ENCODE data around the gene SPATA17.

- no peak for TF ChIP-seq SIRT6 (IDR thresholded peaks at IDR 0.05; ENCODE audit: low read length)
- no peak for TF ChIP-seq TAF1 (IDR thresholded peaks at IDR 0.05; ENCODE audit: low read depth, low read length)
- no peak for TF ChIP-seq RAD21 (IDR thresholded peaks at IDR 0.05 in 1 of 2, conservative IDR thresholded peaks at IDR 0.05 in 1 of 2; ENCODE audit: low read depth in 2 of 2, low read length in 2 of 2)
- TF ChIP-seq ZNF274 (IDR thresholded peaks at IDR 0.05; ENCODE audit: borderline replicate concordance, extremely low read depth, low read length): no peak
- TF ChIP-seq CTCF (IDR thresholded peaks at IDR 0.05; ENCODE audit: control extremely low read depth in 1 of 3, insufficient read depth in 1 of 3, low read depth in 1 of 3, low read length in 3 of 3): no peak
- no peak for TF ChIP-seq SP2 (IDR thresholded peaks at IDR 0.05; ENCODE audit: low read length)
- TF ChIP-seq POLR2AphosphoS5 (IDR thresholded peaks at IDR 0.05; ENCODE audit: low read depth, low read length): no peak
- TF ChIP-seq POLR2A (IDR thresholded peaks at IDR 0.05; ENCODE audit: control extremely low read depth in 1 of 2, low read depth in 2 of 2, low read length in 2 of 2): no peak
- TF ChIP-seq RFX5 (IDR thresholded peaks at IDR 0.05; ENCODE audit: borderline replicate concordance, low read depth, low read length): no peak
- TF ChIP-seq SIX5 (IDR thresholded peaks at IDR 0.05; ENCODE audit: low read depth, low read length): no peak
Measured at GRCh38 chr1:217599154-217599553, 32.0 kb upstream of the SPATA17 start.

Measured in H1 (cell line).